Gastrocnemius medialis (tissue), 4 donors: ENCODE data around the gene USP7. TPM values are rescaled to one million over a fixed set of nuclear protein-coding genes. Genes with fewer than 3 reads are reported as not detected.
A peak's percentile ranks its signal among the peaks of the same experiment; 100 is the strongest.

Experiments
- ATAC-seq, 2 donors: fragments of 150-250 bp; one replicate each; pipeline ENCODE4 v1.9.1; 2016
- DNase-seq, 2 donors: peaks; one replicate each; pipeline ENCODE4 v3.0.0-alpha.2; 2019
- H3K27ac ChIP-seq, 4 donors: fragments of 200-600 bp; sonication (generic); 1 replicate in 1 of 4; 2 replicates in 3 of 4; pipeline ENCODE4 v1.5.1; 2016 to 2018; ENCODE audit warnings: mild to moderate bottlenecking in 2 of 4, moderate library complexity in 1 of 4
- H3K27me3 ChIP-seq, 3 donors: fragments of 200-600 bp; sonication (generic) in 2 of 3; 1 replicate in 1 of 3; 2 replicates in 2 of 3; pipeline versions ENCODE4 v1.5.1 to v1.6.0; 2016 to 2019; ENCODE audit warnings: mild to moderate bottlenecking in 1 of 3, moderate library complexity in 1 of 3
- H3K36me3 ChIP-seq, 2 donors: fragments of 200-600 bp; sonication (generic) in 1 of 2; one replicate each; pipeline ENCODE4 v1.5.1; 2017 to 2018
- H3K4me1 ChIP-seq, 2 donors: fragments of 200-600 bp; sonication (generic) in 1 of 2; one replicate each; pipeline ENCODE4 v1.5.1; 2016 to 2017; ENCODE audit warnings: mild to moderate bottlenecking in 2 of 2
- H3K4me3 ChIP-seq, 4 donors: fragments of 200-600 bp; sonication (generic) in 3 of 4; 1 replicate in 1 of 4; 2 replicates in 3 of 4; pipeline ENCODE4 v1.5.1; 2016 to 2019; ENCODE audit warnings: mild to moderate bottlenecking in 2 of 4
- H3K9me3 ChIP-seq, 3 donors: fragments of 200-600 bp; sonication (generic) in 2 of 3; 1 replicate in 1 of 3; 2 replicates in 2 of 3; pipeline ENCODE4 v1.5.1; 2016 to 2019
- CTCF ChIP-seq, 5 experiments: fragments of 450-650 bp in 3 of 5; fragments of 200-600 bp in 2 of 5; sonication (generic) in 2 of 5; IDR thresholded peaks in 4 of 5; conservative IDR thresholded peaks in 1 of 5; 1 replicate in 4 of 5; 2 replicates in 1 of 5; pipeline ENCODE4 v1.5.1; 2016 to 2019; ENCODE audit warnings: antibody characterized with exemption in 5 of 5, mild to moderate bottlenecking in 3 of 5, moderate library complexity in 3 of 5
- POLR2A ChIP-seq, 2 donors: fragments of 450-650 bp; IDR thresholded peaks; one replicate each; pipeline ENCODE4 v1.6.1; 2017; ENCODE audit warnings: antibody characterized with exemption in 2 of 2, mild to moderate bottlenecking in 2 of 2, moderate library complexity in 2 of 2
- in situ Hi-C, 4 donors: fragments of 200-750 bp; cut with MboI; loops; one replicate each; pipeline versions ENCODE4 v1.15.0 to v1.8.0; 2017; ENCODE audit warnings: low sequenced_read_pairs in 4 of 4
- intact Hi-C: fragments of 100-400 bp; cut with DNase I; formaldehyde crosslinking; loops from one replicate; pipeline ENCODE4 v1.15.1; 2023; ENCODE audit warnings: low total_unique reads
- total RNA-seq, 4 donors: library from RNA; depleted of rRNA; stranded (reverse); fragments of >200 nt; gene quantifications; one replicate each; pipeline versions ENCODE4 v1.1.0 to v1.2.3, GENCODE V29; 2016

The USP7 gene
- total RNA-seq, 4 donors from 2014 or later = 79.7 to 99.2 (median 85.6) TPM

DNA sequence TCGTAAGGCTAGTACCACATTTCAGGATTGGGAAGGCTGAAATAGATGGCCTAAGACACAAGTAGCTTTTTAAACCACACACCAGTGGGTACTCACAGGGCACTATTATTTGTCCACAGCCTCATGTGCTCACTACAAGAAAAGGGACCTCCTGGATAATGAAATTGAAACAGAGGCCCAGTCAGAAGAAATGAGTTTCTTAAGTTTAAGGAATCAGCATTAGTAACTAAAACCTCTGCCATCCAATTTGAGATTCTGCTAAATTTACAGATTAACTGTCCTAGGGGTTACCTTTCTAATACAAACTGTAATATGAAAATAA, 3.0 kb downstream of the USP7 start:
- Histone ChIP-seq H3K27me3 (no peaks in the 10 kb centered on the region), H3K4me1 (peaks cover 67 to 72% of the 10 kb centered on the region in 2 donors), H3K9me3 (no peaks in the 10 kb centered on the region), H3K36me3 (no peaks in the 10 kb centered on the region), H3K27ac (peak overlapping the region; percentile 36 to 82 (median 72)), H3K4me3 (peak overlapping the region in 1 of 4 donors; percentile 23)
- ATAC-seq = no peak
- in situ Hi-C loops (loop anchor here in 1 of 4 donors (25.0 kb wide), 1 partner anchor 127 kb away; the partner anchor contains the start of gene HAPSTR1), intact Hi-C loops (loop anchor here (5.0 kb wide), 2 partner anchors 87 to 132 kb away; partner anchors contain the start of gene HAPSTR1)
- TF ChIP-seq CTCF (IDR thresholded peaks at IDR 0.05 in 4 of 5, conservative IDR thresholded peaks at IDR 0.05 in 1 of 5) = no peak
- no peak for TF ChIP-seq POLR2A (IDR thresholded peaks at IDR 0.05)
- DNase-seq = no peak

DNA sequence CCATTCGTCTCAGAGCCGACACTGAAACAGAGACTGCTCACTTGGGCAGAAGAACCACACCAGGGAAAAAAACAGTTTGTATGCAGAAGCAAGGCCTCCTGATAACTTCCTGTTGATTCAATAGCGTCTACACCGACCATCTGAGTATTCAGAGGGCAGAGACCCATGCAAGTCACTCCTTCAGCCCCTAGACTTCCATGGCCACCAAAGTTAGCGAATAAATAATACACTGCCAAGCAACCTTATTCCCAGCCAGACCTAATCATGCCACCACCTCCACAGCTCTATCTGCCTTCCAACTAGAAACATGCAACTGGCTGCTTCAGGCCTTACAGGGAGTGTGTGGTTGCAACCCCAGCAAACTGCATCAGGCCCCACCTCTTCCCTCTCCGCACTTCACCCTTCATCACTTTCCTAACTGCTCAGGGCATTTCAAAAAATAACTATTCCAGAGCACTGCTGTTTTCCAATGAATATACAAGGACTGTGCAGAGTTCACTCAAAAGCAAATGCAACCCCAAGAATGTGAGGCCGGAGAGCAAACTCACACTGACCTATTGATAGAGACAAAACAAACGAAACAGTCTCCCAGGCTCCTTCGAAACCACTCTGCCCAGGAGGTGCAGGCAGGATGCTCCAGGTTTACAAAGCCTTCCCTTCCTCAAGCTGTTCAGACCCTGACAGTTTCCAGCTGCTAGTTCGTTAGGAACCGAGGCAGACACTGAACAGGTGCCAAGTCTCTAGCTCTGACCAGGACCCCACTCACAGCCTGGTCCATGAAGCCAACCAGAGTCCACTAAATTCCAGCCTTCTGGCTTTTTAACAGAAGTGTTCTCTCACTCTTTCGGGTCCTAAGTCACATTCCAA, 3.6 kb downstream of the USP7 start:
- Histone ChIP-seq H3K9me3 (no peaks in the 10 kb centered on the region), H3K36me3 (no peaks in the 10 kb centered on the region), H3K27me3 (no peaks in the 10 kb centered on the region), H3K4me1 (peaks cover 73 to 78% of the 10 kb centered on the region in 2 donors), H3K27ac (peak overlapping the region; percentile 65 to 82 (median 77)), H3K4me3 (peak overlapping the region in 1 of 4 donors; percentile 23)
- intact Hi-C loops = loop anchor here (5.0 kb wide), 3 partner anchors 73 to 132 kb away; partner anchors contain the start of gene HAPSTR1
- ATAC-seq (no peak), DNase-seq (no peak)
- TF ChIP-seq CTCF (IDR thresholded peaks at IDR 0.05 in 4 of 5, conservative IDR thresholded peaks at IDR 0.05 in 1 of 5) (no peak), POLR2A (IDR thresholded peaks at IDR 0.05) (no peak)
- in situ Hi-C loops = loop anchor here in 1 of 4 donors (10.0 to 25.0 kb wide), 2 partner anchors 55 to 127 kb away; partner anchors contain the start of gene HAPSTR1

- peaks cover 74 to 79% of the 10 kb centered on the region in 2 donors for H3K4me1 ChIP-seq
Measured at GRCh38 chr16:8958344-8959167, 5.2 kb downstream of the USP7 start.

More at GRCh38 chr16:8958344-8959167, 5.2 kb downstream of the USP7 start:
- Histone ChIP-seq H3K4me3 (peak overlapping the region in 3 of 4 donors; percentile 7 to 35 (median 29)), H3K27ac (peak overlapping the region; percentile 69 to 82 (median 77)), H3K27me3 (no peaks in the 10 kb centered on the region), H3K36me3 (no peaks in the 10 kb centered on the region), H3K9me3 (no peaks in the 10 kb centered on the region)
- DNase-seq (peak; percentile 29 to 66), ATAC-seq (peak; percentile 58 to 70)
- TF ChIP-seq CTCF (IDR thresholded peaks at IDR 0.05 in 4 of 5, conservative IDR thresholded peaks at IDR 0.05 in 1 of 5) = no peak
- TF ChIP-seq POLR2A (IDR thresholded peaks at IDR 0.05) = peak; percentile 13 to 20
- in situ Hi-C loops (loop anchor here in 1 of 4 donors (10.0 to 25.0 kb wide), 2 partner anchors 54 to 129 kb away; partner anchors contain the start of gene HAPSTR1), intact Hi-C loops (loop anchor here (5.0 kb wide), 1 partner anchor 71 kb away; no protein-coding TSS in a partner anchor)
